ENCODE measurements around the gene CDKN2A.
"Not testable (repeated sequence)": the region's sequence is repeated elsewhere in the genome, so short reads cannot be mapped to it uniquely, and the experiment has no call there.

CDKN2A gene

DNA sequence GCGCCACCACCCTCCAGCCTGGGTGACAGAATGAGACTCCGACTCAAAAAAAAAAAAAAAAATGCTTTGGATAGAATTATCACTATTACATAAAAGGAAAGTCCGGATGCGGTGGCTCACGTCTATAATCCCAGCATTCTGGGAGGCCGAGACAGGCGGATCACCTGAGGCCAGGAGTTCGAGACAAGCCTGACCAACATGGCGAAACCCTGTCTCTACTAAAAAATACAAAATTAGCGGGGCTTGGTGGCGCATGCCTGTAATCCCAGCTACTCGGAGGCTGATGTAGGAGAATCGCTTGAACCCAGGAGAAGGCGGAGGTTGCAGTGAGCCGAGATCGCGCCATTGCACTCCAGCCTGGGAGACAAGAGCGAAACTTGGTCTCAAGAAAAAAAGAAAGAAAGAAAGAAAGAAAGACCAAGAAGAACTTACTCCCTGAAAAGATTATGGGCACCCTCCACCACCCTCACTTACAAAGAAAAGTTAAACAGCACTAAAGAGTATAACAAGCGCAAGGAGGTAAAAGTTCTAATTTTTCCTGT, 17.8 kb downstream of the CDKN2A start:
- no peak for DNase-seq

DNA sequence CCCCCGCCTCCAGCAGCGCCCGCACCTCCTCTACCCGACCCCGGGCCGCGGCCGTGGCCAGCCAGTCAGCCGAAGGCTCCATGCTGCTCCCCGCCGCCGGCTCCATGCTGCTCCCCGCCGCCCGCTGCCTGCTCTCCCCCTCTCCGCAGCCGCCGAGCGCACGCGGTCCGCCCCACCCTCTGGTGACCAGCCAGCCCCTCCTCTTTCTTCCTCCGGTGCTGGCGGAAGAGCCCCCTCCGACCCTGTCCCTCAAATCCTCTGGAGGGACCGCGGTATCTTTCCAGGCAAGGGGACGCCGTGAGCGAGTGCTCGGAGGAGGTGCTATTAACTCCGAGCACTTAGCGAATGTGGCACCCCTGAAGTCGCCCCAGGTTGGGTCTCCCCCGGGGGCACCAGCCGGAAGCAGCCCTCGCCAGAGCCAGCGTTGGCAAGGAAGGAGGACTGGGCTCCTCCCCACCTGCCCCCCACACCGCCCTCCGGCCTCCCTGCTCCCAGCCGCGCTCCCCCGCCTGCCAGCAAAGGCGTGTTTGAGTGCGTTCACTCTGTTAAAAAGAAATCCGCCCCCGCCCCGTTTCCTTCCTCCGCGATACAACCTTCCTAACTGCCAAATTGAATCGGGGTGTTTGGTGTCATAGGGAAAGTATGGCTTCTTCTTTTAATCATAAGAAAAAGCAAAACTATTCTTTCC, 19.3 kb downstream of the CDKN2A start:
- DNase-seq, result peak; percentile 50

DNA sequence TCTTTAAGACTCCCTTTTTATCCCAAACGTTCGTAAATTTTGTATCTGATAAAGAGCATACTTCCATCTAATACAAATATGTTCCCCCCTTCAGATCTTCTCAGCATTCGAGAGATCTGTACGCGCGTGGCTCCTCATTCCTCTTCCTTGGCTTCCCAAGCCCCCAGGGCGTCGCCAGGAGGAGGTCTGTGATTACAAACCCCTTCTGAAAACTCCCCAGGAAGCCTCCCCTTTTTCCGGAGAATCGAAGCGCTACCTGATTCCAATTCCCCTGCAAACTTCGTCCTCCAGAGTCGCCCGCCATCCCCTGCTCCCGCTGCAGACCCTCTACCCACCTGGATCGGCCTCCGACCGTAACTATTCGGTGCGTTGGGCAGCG, 19.9 kb downstream of the CDKN2A start:
- no peak for DNase-seq

DNA sequence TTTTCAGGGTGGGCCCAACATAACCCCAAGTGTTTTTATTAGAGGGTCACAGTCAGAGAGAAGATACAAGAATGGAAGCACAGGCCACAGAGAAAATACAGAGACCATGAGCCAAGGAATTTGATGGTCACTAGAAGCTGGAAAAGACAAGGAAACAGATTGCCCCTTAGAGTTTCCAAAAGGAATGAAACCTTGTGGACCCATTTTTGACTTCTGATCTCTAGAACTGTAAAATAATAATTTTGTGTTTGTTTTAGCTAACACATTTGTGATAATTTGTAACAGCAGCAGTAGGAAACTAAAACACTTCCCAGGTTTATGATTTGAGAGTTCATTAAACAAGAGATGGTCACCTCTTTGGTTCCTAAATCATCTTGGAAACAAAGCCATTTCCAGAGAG, 21.8 kb downstream of the CDKN2A start:
- no peak for DNase-seq

DNA sequence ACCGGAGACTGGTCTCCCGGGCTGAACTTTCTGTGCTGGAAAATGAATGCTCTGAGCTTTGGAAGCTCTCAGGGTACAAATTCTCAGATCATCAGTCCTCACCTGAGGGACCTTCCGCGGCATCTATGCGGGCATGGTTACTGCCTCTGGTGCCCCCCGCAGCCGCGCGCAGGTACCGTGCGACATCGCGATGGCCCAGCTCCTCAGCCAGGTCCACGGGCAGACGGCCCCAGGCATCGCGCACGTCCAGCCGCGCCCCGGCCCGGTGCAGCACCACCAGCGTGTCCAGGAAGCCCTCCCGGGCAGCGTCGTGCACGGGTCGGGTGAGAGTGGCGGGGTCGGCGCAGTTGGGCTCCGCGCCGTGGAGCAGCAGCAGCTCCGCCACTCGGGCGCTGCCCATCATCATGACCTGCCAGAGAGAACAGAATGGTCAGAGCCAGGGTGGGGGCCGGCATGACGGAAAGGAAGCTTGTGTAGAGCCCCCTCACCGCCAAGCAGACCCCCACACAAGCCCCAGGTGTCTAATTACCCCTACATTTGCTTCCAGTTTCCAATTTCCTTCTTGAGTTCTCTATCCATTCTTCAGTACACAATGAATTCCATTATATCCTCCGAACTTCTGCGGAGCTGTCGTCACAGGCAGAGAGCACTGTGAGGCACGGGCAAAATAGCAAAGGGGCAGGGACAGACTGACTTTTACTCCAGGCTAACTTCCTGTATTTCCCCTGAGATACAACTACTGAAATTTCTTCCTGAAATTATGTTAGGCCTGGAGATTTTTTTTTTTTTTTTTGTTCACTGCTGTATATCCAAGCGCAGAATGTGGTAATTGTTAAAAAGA, 23.2 kb downstream of the CDKN2A start:
- no peak for DNase-seq

DNA sequence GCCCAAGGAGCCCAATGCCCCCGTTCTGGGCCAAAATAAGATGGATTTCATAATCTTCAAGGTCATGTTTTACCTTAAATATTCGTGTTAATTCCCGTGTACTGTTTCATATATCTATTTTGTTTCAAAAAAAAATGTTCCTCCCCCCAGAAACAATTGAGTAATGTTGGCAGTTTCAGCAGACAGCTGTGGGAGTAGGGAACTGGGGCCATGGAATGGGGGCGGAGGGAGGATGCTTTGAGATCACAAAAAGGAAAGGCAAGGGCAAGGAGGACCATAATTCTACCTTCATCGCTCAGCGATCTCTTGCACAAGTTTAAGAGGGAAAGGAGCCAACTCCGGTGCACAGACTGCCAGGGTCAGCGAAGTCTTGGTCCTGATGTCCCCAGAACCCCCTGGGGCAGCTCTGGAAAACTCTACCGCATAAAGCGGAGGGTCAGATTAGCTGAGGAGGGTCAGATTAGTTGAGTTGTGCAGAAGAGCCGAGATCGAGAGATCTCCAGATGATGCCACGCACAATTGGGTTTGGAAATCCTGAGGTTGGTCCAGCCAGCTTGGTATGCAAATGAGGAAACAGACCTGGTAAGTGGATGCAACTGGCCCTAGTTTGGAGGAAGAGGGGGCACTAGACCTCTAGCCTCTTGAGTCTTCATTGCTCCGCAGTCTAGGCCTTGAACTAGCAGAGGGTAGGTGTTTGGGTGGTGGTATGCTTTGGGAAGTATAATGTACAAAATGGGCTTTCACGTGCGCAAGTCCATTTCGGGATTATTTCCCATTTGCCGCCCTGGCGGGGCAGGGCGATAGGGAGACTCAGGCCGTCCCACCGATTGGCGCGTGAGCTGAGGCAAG, 24.0 kb downstream of the CDKN2A start:
- no peak for DNase-seq

DNA sequence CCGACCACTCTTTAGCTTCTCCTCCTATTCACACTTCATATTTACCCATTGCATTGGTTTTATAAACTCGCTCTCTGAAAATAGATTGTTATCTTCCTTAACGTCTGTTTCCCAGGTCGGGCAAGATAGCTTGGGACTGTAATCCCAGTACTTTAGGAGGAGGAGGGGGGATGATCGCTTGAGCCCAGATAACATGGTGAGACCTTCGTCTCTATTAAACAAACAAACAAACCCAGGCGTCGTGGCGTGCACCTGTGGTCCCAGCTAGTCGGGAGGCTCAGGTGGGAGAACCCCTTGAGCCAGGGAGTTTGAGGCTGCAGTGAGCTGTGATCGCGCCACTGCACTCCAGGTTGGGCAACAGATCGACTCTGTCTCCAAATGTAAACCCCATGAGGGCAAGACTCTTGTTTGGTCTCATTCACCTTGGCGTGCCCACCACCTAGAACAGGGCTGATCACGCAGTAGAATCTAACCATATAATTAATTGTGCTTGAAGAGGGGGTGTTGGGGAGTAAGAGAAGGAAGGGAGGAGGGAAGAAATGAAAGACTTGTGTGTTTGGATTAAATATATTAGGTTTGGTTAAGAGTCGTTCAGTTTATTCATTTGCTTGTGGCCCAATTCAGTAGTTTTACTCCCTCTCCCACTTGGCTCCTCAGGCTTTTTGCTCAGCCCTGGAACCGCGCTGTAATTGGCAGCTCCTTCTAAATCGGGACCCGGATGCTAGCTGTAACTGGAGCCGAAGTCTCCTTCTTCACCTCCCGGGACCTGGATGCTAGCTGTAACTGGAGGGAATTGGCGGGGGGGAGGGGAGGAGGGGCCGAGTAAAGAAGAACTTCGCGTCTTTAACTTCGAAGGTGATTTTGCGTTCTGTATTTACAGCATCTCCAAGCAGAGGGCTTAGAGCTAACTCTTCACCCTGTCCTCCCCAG, 24.9 kb downstream of the CDKN2A start:
- DNase-seq, result no peak

DNA sequence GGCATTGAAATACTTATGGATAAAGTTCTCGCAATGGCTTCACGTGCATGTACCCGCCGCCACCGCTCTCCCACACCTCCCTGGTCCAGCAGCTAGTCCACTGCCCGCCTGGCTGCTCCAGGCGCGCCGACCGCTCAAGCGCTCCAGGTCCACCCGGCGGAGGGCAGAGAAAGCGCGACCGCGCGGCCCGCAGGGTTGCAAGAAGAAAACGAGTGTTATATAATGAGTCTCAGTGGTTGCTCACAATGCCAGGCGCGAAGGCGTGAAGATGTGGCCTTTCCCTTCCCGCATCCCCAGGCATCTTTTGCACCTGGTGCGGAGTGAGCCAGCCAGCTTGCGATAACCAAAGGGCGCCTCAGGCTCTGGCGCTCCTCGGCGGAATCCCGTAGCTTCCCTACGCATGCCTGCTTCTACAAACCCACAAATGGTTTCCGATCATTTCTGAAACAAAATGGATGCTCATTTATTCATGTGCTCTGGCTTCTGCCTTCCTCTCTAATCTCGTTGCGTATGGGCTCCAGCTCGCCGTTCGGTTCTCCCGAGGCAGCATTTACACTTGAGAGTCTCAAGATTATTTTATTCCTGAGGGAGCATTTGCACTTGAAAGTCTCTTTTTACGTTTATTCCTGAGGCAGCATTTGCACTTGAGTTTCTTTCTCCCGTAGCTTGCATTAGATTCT, 25.7 kb downstream of the CDKN2A start:
- DNase-seq, result no peak

DNA sequence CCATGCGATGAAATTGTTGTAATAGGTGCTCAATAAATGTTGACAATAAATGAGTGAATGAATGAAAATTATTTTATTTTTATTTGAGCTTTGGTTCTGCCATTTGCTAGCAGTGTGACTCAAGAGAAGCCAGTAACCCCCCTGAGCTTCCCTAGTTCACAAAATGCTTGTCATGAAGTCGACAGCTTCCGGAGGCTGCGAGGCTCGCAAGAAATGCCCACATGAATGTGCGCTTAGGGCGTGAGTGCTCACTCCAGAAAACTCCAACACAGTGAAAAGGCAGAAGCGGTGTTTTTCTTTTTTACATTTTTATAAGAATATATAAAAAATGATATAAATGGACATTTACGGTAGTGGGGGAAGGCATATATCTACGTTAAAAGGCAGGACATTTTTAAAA, 26.5 kb downstream of the CDKN2A start:
- no peak for DNase-seq

DNA sequence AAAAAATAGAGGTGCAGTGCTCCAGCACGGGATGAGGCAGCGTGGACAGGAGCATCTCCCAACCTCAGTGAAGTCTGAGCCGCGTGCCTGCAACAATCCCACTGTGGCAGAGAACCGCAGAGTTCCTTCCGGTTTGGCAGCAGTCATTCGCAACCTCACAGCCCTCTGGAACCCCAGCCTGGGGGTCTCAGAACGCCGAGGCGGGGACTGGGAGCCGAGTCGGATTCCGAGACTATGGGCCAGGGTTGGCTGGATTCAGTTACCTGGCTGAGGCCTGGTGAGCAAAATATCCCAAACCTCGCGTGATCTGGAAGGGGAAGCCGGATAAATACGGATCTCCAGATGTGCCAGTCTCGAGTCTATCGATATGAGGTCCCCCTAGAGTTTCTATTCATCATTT, 27.0 kb downstream of the CDKN2A start:
- DNase-seq, result no peak

DNA sequence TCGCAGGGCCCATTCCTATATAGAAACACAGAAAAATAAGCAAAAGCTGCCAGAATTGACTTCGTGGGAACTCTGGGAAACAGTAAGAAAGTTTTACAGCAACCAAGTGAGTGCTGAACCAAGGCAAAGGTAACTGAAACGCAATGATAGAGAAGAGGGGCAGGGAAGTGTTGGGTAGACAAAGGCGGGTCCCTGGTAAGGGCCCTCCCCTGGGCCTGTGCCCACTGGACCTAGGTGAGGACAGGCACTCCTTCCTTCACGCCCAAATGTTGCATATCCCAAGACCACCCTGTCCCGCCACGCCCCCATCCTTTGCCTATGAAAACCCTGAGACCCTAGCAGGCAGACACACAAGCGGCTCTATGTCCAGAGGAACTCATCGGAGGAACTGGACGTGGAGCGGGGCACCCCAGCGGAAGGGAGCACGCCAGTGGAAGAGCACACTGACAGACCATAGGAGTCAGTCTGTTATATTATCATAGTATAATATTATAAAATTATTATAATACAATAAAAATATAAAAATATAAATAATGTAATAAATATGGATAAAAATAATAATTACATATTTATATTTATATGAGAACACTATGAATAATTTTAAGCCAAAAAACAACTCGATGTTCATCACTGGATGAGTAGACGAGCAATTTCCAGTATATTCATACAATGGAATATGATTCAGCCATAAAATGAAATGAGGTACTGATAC, 27.9 kb downstream of the CDKN2A start:
- no peak for DNase-seq

DNA sequence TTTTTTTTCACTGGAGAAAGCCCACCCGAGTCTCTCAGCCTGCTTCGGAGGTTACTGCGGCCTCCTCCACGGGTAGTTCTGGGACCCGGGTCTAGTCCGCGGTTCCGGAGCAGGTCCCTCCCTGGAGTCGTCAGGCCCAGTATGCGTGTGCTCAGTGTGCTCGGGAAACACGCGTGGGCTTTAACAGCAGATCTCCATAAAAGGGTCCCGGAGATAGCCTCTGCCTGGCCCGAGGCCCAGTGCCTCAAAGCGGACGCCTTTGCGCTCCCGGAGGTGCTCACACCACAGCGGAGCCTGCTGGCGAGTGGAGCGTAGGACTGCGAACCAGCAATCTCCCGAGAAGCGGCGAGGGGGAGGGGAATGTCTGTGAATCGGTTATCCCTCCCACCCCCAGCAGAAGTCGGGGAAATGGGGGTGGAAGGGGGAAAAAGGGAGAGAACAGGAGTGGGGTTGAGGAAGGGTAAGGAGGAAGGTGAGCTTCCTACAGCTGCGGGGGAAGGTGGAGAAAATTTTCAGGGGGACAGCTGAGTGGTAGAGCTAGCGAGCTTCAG, 28.7 kb downstream of the CDKN2A start:
- DNase-seq, result no peak

DNA sequence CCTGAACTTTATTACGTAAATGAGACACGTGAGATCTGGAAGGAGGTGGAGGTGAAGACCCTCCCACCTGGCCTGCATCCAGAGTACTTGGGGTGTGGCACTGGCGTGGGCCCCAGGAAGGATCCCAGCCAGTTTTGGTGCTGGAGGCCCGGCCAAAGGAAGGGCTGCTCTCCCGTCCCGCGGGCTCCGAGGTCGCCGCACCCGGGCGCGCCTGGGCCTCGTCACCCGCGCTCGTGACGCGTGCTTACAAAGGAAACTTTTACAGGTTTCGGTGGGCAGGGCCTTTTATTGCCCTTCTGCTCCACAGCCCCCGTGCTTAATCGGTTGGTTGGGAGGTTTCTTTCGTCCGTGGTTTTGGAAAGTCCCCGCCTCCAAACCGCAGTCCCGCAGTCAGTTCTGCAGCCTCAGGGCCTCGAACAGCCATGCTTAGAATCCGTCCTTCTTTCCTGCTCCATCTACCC, 29.2 kb downstream of the CDKN2A start:
- peak; percentile 37 for DNase-seq

DNA sequence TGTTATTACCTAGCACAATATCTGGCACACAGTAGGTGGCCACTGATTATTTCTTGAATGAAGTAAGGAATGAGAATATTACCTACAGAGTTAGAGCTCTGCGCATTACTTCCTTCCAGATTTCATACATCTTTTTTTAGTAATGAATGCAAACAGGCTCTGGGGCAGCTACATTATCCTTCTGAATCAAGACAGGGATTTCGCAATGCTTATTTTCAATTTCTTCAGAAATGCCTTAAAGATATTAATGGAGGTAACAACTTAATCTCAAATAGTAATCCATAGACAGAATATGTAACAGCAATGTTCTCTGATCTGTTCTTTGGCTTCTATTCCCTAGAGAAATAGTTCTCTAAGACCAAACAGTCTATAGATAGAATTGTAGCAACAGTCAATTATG, 32.6 kb downstream of the CDKN2A start:
- no peak for DNase-seq

DNA sequence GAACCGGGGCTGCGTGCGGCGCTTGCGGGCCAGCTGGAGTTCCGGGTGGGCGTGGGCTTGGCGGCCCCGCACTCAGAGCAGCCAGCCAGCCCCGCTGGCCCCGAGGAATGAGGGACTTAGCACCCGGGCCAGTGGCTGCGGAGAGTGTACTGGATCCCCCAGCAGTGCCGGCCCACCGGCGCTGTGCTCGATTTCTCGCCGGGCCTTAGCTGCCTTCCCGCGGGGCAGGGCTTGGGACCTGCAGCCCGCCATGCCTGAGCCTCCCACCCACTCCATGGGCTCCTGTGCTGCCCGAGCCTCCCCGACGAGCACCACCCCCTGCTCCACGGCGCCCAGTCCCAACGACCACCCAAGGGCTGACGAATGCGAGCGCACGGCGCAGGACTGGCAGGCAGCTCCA, 34.9 kb downstream of the CDKN2A start:
- DNase-seq, result not testable (repeated sequence)

DNA sequence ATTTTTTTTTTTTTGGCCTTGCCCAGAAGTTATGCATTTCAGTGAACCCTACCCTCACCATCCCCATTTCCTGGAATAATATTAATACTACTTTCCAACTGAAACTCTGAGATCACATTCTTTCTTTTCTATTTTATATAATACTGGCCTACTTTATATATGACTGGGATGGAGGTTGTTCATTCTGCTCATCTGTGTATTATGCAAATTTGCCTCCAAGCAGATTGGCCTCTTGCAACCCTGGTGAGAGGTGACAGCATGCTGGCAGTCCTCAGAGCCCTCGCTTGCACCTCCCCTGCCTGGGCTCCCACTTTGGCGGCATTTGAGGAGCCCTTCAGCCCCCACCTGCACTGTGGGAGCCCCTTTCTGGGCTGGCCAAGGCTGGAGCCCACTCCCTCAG, 35.4 kb downstream of the CDKN2A start:
- no peak for DNase-seq

DNA sequence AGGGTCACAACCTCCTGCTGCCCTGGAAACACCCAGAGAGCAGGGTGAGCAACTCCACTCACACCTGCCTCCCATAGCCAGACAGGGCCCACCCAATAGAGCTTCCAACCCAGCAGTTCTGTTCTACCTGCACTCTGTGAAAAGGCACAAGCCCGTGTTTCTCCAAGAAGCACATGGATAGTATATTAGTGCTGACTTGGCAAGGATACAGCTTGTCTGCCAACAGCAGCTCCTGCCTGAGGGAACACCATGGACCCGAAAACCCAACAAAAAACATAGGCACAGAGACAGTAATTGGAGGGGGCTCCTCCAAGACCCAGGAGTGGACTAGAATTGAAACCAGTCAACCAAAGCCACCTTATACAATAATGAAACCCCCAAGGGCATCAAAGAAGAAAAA, 48.6 kb downstream of the CDKN2A start:
- no peak for DNase-seq

DNA sequence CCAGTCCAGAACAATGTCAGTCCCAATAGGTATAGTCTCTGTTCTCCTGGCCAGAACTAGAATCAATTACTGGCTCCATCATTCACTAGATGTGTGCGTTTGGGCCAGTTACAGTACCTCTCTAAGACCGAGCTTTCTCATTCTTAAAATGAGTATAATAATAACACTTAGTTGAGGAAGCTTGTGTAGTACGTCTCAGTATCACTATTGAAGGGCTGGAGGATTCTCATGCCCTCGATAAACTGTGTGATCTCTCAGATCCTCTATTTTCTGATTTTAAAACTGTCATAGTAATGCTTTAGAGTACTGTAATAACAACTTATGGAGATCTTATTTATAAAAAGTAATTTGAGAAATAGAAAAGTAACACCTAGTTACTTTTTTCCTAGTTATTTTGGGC, 50.7 kb downstream of the CDKN2A start:
- no peak for DNase-seq

DNA sequence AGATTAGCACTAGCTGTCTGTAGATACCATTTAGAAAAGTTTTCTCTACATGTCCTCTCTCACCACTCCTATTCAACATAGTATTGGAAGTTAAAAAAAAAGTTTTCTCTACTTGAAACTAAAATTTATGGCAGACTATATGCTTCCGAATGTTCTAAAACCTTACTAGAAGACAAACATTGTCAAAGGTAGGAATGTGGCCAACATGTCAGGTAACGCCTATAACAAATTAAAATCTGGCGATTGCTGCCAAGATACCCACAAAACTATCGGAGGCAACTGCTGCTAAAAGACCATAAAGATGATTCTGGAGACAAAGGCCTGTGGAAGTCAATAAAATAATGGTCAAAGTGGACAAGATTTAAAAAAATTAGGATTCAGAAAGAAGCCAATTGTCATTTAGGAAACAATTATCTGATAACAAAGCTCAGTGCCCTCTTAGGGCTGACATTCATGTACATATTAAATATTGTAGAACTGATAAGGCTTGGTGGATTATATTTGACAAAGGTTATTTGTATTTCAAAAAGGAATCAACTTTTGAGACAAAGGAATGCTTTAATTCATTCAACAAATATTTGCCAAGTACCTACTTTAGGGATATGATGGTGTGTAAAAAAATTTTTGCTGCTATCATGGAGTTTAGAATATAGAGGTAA, 52.7 kb downstream of the CDKN2A start:
- no peak for DNase-seq

DNA sequence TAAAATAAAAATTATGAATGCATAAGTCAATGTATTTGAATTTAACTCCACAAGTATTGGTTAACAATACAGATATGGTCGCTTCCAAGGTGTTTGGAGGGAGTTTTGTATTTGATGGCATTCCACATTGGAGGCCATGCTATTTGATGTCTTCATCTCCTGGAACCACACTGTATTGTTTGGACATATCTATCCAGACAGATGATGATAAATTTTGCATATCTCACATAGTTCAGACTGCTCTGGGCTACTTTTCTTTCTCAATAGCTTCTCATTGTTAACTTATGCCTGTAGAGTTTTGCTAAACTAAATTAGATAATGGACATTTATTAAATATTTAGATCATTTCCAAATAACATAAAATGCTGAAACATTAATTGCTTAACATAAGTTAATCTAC, 58.0 kb downstream of the CDKN2A start:
- no peak for DNase-seq
